Body of pancreas (tissue), 4 donors: ENCODE results near the gene USP40. TPM values are rescaled to one million over a fixed set of nuclear protein-coding genes. Genes with fewer than 3 reads are reported as not detected.

Experiments
- ATAC-seq: fragments of 150-250 bp; one replicate; pipeline ENCODE4 v1.9.1; 2016
- DNase-seq, 4 donors: peaks; one replicate each; pipeline ENCODE4 v3.0.0-alpha.2; 2019
- H3K27ac ChIP-seq, 4 donors: fragments of 200-600 bp; sonication (generic); 1 replicate in 3 of 4; 2 replicates in 1 of 4; pipeline versions ENCODE4 v1.5.1 to v1.6.1; 2016 to 2019; ENCODE audit warnings: mild to moderate bottlenecking in 1 of 4, mixed read lengths in 1 of 4, moderate library complexity in 1 of 4
- H3K27me3 ChIP-seq, 2 donors: fragments of 200-600 bp; sonication (generic); one replicate each; pipeline ENCODE4 v1.6.0; 2016; ENCODE audit warnings: mild to moderate bottlenecking in 1 of 2
- H3K36me3 ChIP-seq, 2 donors: fragments of 200-600 bp; sonication (generic); replicated peaks in 1 of 2; 2 replicates each; pipeline ENCODE4 v1.5.1; 2016; ENCODE audit warnings: low read depth in 2 of 2; ENCODE audit not compliant: insufficient read depth in 1 of 2
- H3K4me1 ChIP-seq: fragments of 200-600 bp; sonication (generic); one replicate; pipeline ENCODE4 v1.6.0; 2016
- H3K4me3 ChIP-seq, 2 donors: fragments of 200-600 bp; sonication (generic); 1 replicate in 1 of 2; 2 replicates in 1 of 2; pipeline ENCODE4 v1.5.1; 2016 to 2019
- H3K9me3 ChIP-seq, 3 donors: fragments of 200-600 bp; sonication (generic); 1 replicate in 2 of 3; 2 replicates in 1 of 3; pipeline ENCODE4 v1.5.1; 2016
- CTCF ChIP-seq, 7 experiments: fragments of 450-650 bp in 4 of 7; fragments of 200-600 bp in 3 of 7; sonication (generic) in 3 of 7; IDR thresholded peaks; one replicate each; pipeline ENCODE4 v1.5.1; 2016 to 2019; ENCODE audit warnings: antibody characterized with exemption in 7 of 7
- POLR2A ChIP-seq, 3 donors: fragments of 450-650 bp; IDR thresholded peaks; one replicate each; pipeline ENCODE4 v1.6.1; 2016; ENCODE audit warnings: antibody characterized with exemption in 3 of 3, mild to moderate bottlenecking in 2 of 3
- whole genome bisulfite sequencing, 2 donors: methylation state at CpG; one replicate each; pipeline ENCODE4 v1.1.5; 2017; 5-methylcytosine and 5-hydroxymethylcytosine counted together
- intact Hi-C: fragments of 100-400 bp; cut with DNase I; formaldehyde crosslinking; loops from one replicate; pipeline ENCODE4 v1.15.1; 2023
- total RNA-seq, 2 donors: library from RNA; depleted of rRNA; stranded (reverse); fragments of >200 nt; gene quantifications; one replicate each; pipeline ENCODE4 v1.1.0, GENCODE V29; 2016

USP40 gene
- total RNA-seq, 2 donors from 2014 or later = 34.9 to 38.9 TPM

GRCh38 chr2:233453111-233453915 is 113.3 kb downstream of the USP40 start:
- Histone ChIP-seq H3K36me3 (peaks cover 0 to 16% of the 10 kb centered on the region in 2 donors), H3K4me3 (no peak overlapping the region), H3K27me3 (no peaks in the 10 kb centered on the region), H3K27ac (no peak overlapping the region), H3K4me1 (no peaks in the 10 kb centered on the region), H3K9me3 (no peaks in the 10 kb centered on the region)
- WGBS, 2 donors = 88 to 92% methylated on average over 8 to 10 of the region's 10 CpGs
- ATAC-seq (no peak), DNase-seq (no peak)
- TF ChIP-seq POLR2A (IDR thresholded peaks at IDR 0.05) = no peak
- TF ChIP-seq CTCF (IDR thresholded peaks at IDR 0.05) = no peak
- intact Hi-C loops = no loop called here

- Histone ChIP-seq H3K4me3 (no peak overlapping the region), H3K4me1 (no peaks in the 10 kb centered on the region), H3K9me3 (no peaks in the 10 kb centered on the region), H3K27ac (no peak overlapping the region), H3K27me3 (no peaks in the 10 kb centered on the region), H3K36me3 (peaks cover 0 to 16% of the 10 kb centered on the region in 2 donors)
- ATAC-seq = no peak
- intact Hi-C loops = no loop called here
- TF ChIP-seq POLR2A (IDR thresholded peaks at IDR 0.05) = no peak
- WGBS, 2 donors = 82 to 84% methylated on average over 9 of the region's 9 CpGs
- no peak for DNase-seq
Measured at GRCh38 chr2:233451950-233452349, 114.6 kb downstream of the USP40 start.

GRCh38 chr2:233450864-233451575 is 115.6 kb downstream of the USP40 start:
- intact Hi-C loops = no loop called here
- Histone ChIP-seq H3K4me1 (no peaks in the 10 kb centered on the region), H3K27me3 (no peaks in the 10 kb centered on the region), H3K9me3 (no peaks in the 10 kb centered on the region), H3K27ac (no peak overlapping the region), H3K36me3 (peaks cover 0 to 17% of the 10 kb centered on the region in 2 donors), H3K4me3 (no peak overlapping the region)
- TF ChIP-seq CTCF (IDR thresholded peaks at IDR 0.05) (no peak), POLR2A (IDR thresholded peaks at IDR 0.05) (no peak)
- 92 to 96% methylated on average over 22 of the region's 22 CpGs for WGBS, 2 donors
- no peak for ATAC-seq
- no peak for DNase-seq

GRCh38 chr2:233449921-233450863 is 116.4 kb downstream of the USP40 start:
- TF ChIP-seq CTCF (IDR thresholded peaks at IDR 0.05) (no peak), POLR2A (IDR thresholded peaks at IDR 0.05) (no peak)
- intact Hi-C loops = loop anchor here (5.0 kb wide), 1 partner anchor 93 kb away; no protein-coding TSS in a partner anchor
- no peaks in the 10 kb centered on the region for H3K9me3 ChIP-seq
- no peaks in the 10 kb centered on the region for H3K4me1 ChIP-seq
- WGBS, 2 donors = 89 to 94% methylated on average over 19 to 33 of the region's 33 CpGs
- no peaks in the 10 kb centered on the region for H3K27me3 ChIP-seq
- no peak overlapping the region for H3K4me3 ChIP-seq
- H3K27ac ChIP-seq = no peak overlapping the region
- DNase-seq (no peak), ATAC-seq (no peak)
- peaks cover 0 to 19% of the 10 kb centered on the region in 2 donors for H3K36me3 ChIP-seq
